IPS-18c (cell line): ENCODE results near the gene MVP.
"Not testable (repeated sequence)": the region's sequence is repeated elsewhere in the genome, so short reads cannot be mapped to it uniquely, and the experiment has no call there.

Source experiments
- H3K4me3 ChIP-seq: 2 replicates; pipeline ENCODE4 v1.7.0; 2013; ENCODE audit warnings: low read depth, mild to moderate bottlenecking, low read length, moderate library complexity; ENCODE audit not compliant: insufficient read depth
- H3K9me3 ChIP-seq: one replicate; pipeline ENCODE4 v1.6.1; 2013; ENCODE audit warnings: mild to moderate bottlenecking, low read length, moderate library complexity; ENCODE audit not compliant: control insufficient read depth, insufficient read depth

Gene MVP

GRCh38 chr16:29820271-29820701, at the start of gene MVP:
MVP (plus strand) TSS chr16:29820462; CDS start chr16:29830550, 10,088 bp downstream.
- no peaks in the 10 kb centered on the region for H3K9me3 ChIP-seq
- H3K4me3 ChIP-seq: no peak within 1 kb of the TSS

- H3K9me3 ChIP-seq, H3K4me3 ChIP-seq: not testable (repeated sequence)
These were observed 47.9 kb upstream of the MVP start for GRCh38 chr16:29772330-29772729.

GRCh38 chr16:29774730-29775129, 45.5 kb upstream of the MVP start:
- Histone ChIP-seq H3K4me3 (no peak overlapping the region), H3K9me3 (no peaks in the 10 kb centered on the region)

GRCh38 chr16:29775742-29776408, 44.4 kb upstream of the MVP start:
- Histone ChIP-seq H3K4me3 (no peak overlapping the region), H3K9me3 (no peaks in the 10 kb centered on the region)

- Histone ChIP-seq H3K9me3 (no peaks in the 10 kb centered on the region), H3K4me3 (no peak within 1 kb of the TSS)
These were observed 42.5 kb upstream of the MVP start, which contains the start of gene ZG16 for GRCh38 chr16:29777576-29778350. ZG16 (plus strand) TSS chr16:29778256; CDS start chr16:29779267, 1,011 bp downstream.

GRCh38 chr16:29779474-29779873, 40.8 kb upstream of the MVP start:
- no peaks in the 10 kb centered on the region for H3K9me3 ChIP-seq
- H3K4me3 ChIP-seq: no peak overlapping the region

DNA sequence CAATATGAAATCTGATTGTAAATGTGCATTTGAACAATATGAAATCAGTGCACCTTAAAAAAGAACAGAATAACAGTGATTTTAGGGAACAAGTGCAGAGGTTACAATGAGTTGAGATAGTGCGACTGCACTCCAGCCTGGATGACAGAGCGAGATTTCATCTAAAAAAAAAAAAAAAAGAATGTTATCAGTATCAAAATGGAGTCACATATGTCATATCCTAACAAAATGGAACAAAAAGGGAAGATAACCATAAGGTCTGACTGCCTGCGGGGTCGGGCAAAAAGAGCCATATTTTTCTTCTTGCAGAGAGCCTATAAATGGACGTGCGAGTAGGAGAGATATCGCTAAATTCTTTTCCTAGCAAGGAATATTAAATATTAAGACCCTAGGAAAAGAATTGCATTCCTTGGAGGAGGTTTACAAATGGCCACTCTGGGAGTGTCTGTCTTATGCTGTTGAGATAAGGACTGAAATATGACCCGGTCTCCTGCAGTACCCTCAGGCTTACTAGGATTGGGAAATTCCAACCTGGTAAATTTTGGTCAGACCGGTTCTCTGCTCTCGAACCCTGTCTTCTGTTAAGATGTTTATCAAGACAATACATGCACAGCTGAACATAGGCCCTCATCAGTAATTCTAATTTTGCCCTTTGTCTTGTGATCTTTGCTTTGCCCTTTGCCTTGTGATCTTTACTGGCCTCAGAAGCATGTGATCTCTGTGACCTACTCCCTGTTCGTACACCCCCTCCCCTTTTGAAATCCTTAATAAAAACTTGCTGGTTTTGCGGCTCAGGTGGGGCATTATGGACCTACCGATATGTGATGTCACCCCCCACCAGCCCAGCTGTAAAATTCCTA, 36.9 kb upstream of the MVP start:
- H3K4me3 ChIP-seq, H3K9me3 ChIP-seq: not testable (repeated sequence)

DNA sequence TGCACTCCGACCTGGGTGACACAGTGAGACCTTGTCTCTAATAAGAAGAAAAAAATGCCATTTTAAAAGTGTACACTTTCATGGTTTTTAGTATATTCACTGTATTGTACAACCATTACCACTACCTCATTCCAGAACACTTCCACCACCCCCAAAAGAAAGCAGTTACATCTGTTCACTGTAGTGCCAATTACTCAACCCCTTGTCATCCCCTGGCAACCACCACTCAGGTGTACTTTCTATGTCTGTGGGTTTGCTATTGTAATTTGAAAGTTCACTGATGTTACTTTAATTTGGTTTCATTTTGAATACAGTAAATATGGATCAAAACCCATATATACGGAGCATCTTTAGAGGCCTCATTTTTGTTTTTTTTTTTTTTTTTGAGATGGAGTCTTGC, 36.1 kb upstream of the MVP start:
- no peak overlapping the region for H3K4me3 ChIP-seq
- no peaks in the 10 kb centered on the region for H3K9me3 ChIP-seq

- Histone ChIP-seq H3K4me3 (peak overlapping the region; percentile 17; the same call in 1 of the 2 replicates), H3K9me3 (no peaks in the 10 kb centered on the region)
These were observed 35.3 kb upstream of the MVP start for GRCh38 chr16:29784901-29785500.

DNA sequence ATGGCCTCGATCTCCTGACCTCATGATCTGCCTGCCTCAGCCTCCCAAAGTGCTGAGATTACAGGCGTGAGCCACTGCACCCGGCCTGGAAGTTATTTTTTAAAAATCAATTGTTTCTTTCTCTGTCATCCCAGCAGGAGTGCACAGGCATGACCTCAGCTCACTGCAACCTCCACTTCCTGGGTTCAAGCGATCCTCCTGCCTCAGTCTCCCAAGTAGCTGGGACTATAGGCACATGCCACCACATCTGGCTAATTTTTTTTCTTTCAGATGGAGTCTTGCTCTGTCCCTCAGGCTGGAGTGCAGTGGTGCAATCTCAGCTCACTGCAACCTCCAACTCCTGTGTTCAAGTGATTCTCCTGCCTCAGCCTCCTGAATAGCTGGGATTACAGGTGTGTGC, 33.1 kb upstream of the MVP start:
- H3K4me3 ChIP-seq, H3K9me3 ChIP-seq: not testable (repeated sequence)

DNA sequence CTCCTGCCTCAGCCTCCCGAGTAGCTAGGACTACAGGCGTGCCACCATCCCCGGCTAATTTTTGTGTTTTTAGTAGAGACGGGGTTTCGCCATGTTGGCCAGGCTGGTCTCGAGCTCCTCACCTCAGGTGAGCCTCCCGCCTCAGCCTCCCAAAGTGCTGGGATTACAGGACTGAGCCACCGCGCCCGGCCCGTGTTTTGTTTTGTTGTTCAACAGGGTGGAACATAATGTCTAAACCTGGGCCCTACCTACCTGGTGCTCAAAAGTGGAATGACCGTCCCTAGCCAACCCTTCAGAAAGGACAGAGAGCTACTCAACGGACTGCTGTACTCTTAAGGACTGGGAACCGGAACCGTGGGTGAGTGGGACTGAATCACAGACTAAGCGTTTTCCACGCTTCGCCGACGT, 30.5 kb upstream of the MVP start:
- H3K4me3 ChIP-seq: peak overlapping the region; percentile 77
- no peaks in the 10 kb centered on the region for H3K9me3 ChIP-seq

DNA sequence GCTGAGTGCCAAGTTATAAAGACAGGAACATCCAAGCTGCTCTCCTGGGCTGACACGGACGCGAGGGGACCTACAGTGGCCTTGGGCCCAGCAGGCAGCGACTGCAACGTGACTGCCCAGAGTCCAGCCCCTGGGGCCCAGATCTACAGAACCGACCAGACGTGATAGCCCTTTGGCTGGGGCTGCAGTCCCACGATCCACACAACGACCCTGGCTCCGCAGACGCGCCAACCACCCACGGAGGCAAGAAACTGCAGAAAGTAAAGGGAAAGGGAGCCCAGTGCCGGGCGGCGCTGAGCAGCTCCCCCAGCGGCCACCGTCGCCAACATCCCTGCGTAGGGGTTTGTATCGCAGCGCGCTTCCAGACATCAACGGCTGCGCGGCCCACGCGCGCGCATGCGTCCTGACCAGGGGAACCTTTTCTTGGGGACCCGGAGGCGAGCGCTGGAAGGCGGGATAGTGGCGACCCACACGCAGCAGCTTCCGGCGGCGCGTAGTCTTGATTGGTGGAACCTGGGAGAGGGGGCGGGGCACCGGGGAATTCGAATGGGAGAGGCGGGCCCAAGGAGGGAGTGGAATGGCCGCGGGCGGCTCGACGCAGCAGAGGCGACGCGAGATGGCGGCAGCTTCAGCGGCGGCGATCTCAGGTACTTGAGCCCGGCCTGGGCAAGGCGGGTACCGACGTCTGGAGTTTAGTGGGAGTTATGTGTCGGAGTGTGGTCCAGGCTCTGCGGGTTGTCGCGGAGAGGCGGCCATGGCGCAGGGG, 29.9 kb upstream of the MVP start, which contains the start of gene KIF22:
KIF22 (plus strand) TSS at position 569 of the 766 bp plus-strand sequence; CDS start at position 578, 9 bp downstream.
- Histone ChIP-seq H3K4me3 (peak within 1 kb of the TSS; percentile 86), H3K9me3 (no peaks in the 10 kb centered on the region)

GRCh38 chr16:29790949-29791844, 29.1 kb upstream of the MVP start:
- Histone ChIP-seq H3K4me3 (peak overlapping the region; percentile 86), H3K9me3 (no peaks in the 10 kb centered on the region)

GRCh38 chr16:29791845-29792807, 28.1 kb upstream of the MVP start:
- no peaks in the 10 kb centered on the region for H3K9me3 ChIP-seq
- H3K4me3 ChIP-seq: peak overlapping the region; percentile 86

DNA sequence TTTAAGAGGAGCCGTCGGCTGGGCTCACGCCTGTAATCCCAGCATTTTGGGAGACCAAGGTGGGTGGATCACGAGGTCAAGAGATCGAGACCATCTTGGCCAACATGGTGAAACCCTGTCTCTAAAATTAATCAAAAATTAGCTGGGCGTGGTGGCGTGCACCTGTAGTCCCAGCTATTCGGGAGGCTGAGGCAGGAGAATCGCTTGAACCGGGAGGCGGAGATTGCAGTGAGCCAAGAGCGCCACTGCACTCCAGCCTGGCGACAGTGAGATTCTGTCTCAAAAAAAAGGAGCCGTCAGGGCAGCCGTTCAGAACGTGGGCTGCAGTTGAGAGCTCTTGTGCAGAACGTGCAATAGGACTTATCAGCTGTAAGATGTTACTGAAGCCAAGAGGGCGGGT, 27.1 kb upstream of the MVP start:
- not testable (repeated sequence) for H3K9me3 ChIP-seq, H3K4me3 ChIP-seq
